ENCODE measurements around the gene GPATCH1. TPM values are rescaled to one million over a fixed set of nuclear protein-coding genes. Genes with fewer than 3 reads are reported as not detected.
"Not testable (repeated sequence)": the region's sequence is repeated elsewhere in the genome, so short reads cannot be mapped to it uniquely, and the experiment has no call there.

Gene GPATCH1
- total and polyA plus RNA-seq, 3 experiments from 2014 or later = 6.7 to 13.7 (median 11.5) TPM

DNA sequence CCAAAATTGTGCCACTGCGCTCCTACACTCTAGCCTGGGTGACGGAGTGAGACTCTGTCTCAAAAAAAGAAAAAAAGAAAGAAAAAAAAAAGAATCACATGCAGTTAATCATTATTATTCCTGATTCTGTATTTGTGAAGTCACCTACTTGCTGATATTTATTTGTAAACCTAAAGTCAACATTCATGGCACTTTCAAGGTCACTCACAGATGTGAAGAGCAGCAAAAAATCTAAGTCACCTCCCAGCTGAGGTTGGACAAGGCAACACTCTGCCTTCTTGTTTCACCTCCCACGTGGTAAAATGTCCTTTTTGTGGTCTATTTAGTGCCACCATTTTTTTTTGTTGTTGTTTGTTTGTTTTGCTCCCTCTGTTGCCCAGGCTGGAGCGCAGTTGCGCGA lies 77.4 kb downstream of the GPATCH1 start:
- Histone ChIP-seq H3K9me3 (ENCODE audit: low read length) (no peaks in the 10 kb centered on the region), H3K4me3 (ENCODE audit: low read length) (no peak overlapping the region), H3K4me1 (ENCODE audit: insufficient read depth, low read length) (peaks cover 31% of the 10 kb centered on the region), H3K27ac (ENCODE audit: low read depth, low read length) (no peak overlapping the region), H3K27me3 (ENCODE audit: insufficient read depth, low read length, poor library complexity, severe bottlenecking) (no peaks in the 10 kb centered on the region), H3K36me3 (ENCODE audit: insufficient read depth, low read length) (no peaks in the 10 kb centered on the region)
- H3K27me3 Mint-ChIP-seq = peaks cover 0 to 1% of the 10 kb centered on the region in 2 donors
- H3K9me3 Mint-ChIP-seq = no peaks in the 10 kb centered on the region
- no peaks in the 10 kb centered on the region for H3K36me3 Mint-ChIP-seq
- DNase-seq = no peak
- ChIA-PET CTCF (interaction anchor here (9.5 kb wide), 1 partner anchor 18 kb away, joined by 80 read pairs; no protein-coding TSS in a partner anchor), POLR2A (interaction anchor here (1.3 to 4.5 kb wide), 2 partner anchors 18 to 19 kb away, joined by 3 to 62 read pairs; no protein-coding TSS in a partner anchor)
- peak overlapping the region in 2 of 7 donors; percentile 15 to 44 for H3K4me3 Mint-ChIP-seq
- H3K4me1 Mint-ChIP-seq = peaks cover 30 to 43% (median 40%) of the 10 kb centered on the region in 3 donors
- H3K27ac Mint-ChIP-seq = peak overlapping the region in 6 of 8 donors; percentile 6 to 63 (median 56)

GRCh38 chr19:33159149-33159548 lies 78.2 kb downstream of the GPATCH1 start:
- no peak overlapping the region for H3K4me3 ChIP-seq (ENCODE audit: low read length)
- Mint-ChIP-seq H3K36me3 (peaks cover 0 to 1% (median 0%) of the 10 kb centered on the region in 3 donors), H3K4me1 (peaks cover 30 to 43% (median 40%) of the 10 kb centered on the region in 3 donors), H3K4me3 (peak overlapping the region in 1 of 7 donors; percentile 3), H3K27me3 (peaks cover 0 to 1% of the 10 kb centered on the region in 2 donors), H3K9me3 (no peaks in the 10 kb centered on the region), H3K27ac (peak overlapping the region in 1 of 8 donors; percentile 66)
- no peak for DNase-seq
- no peaks in the 10 kb centered on the region for H3K36me3 ChIP-seq (ENCODE audit: insufficient read depth, low read length)
- H3K27me3 ChIP-seq (ENCODE audit: insufficient read depth, low read length, poor library complexity, severe bottlenecking) = no peaks in the 10 kb centered on the region
- ChIA-PET CTCF (interaction anchor here (1.3 to 9.5 kb wide), 4 partner anchors 10 to 26 kb away, joined by 4 to 80 read pairs (median 11); no protein-coding TSS in a partner anchor), POLR2A (interaction anchor here (4.5 kb wide), 1 partner anchor 17 kb away, joined by 62 read pairs; no protein-coding TSS in a partner anchor)
- peaks cover 31% of the 10 kb centered on the region for H3K4me1 ChIP-seq (ENCODE audit: insufficient read depth, low read length)
- no peak overlapping the region for H3K27ac ChIP-seq (ENCODE audit: low read depth, low read length)
- H3K9me3 ChIP-seq (ENCODE audit: low read length) = no peaks in the 10 kb centered on the region

DNA sequence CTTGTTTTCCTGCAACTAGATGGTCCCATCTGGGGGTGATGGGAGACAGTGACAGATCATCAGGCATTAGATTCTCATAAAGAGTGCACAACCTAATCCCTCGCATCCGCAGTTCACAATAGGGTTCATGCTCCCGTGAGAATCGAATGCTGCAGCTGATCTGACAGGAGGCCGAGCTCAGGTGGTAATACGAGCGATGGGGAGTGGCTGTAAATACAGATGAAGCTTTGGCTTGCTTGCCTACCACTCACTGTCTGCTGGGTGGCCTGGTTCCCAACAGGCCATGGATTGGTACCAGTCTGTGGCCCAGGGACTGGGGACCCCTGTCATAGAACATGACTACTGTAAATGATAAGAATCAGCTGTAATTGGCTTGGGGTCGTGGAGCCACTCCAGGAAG lies 78.9 kb downstream of the GPATCH1 start:
- no peaks in the 10 kb centered on the region for H3K9me3 ChIP-seq (ENCODE audit: low read length)
- H3K4me1 ChIP-seq (ENCODE audit: insufficient read depth, low read length) = peaks cover 31% of the 10 kb centered on the region
- CTCF ChIA-PET = interaction anchor here (1.2 to 9.5 kb wide), 5 partner anchors 11 to 34 kb away, joined by 4 to 80 read pairs (median 6); no protein-coding TSS in a partner anchor
- no peaks in the 10 kb centered on the region for H3K27me3 ChIP-seq (ENCODE audit: insufficient read depth, low read length, poor library complexity, severe bottlenecking)
- Mint-ChIP-seq H3K27ac (peak overlapping the region; percentile 66 to 98 (median 90)), H3K27me3 (peaks cover 0 to 1% of the 10 kb centered on the region in 2 donors), H3K4me3 (peak overlapping the region in 5 of 7 donors; percentile 54 to 88 (median 73)), H3K4me1 (peaks cover 30 to 43% (median 40%) of the 10 kb centered on the region in 3 donors), H3K9me3 (no peaks in the 10 kb centered on the region), H3K36me3 (peaks cover 0 to 3% (median 0%) of the 10 kb centered on the region in 3 donors)
- no peak for DNase-seq
- H3K36me3 ChIP-seq (ENCODE audit: insufficient read depth, low read length) = no peaks in the 10 kb centered on the region
- no peak overlapping the region for H3K27ac ChIP-seq (ENCODE audit: low read depth, low read length)
- H3K4me3 ChIP-seq (ENCODE audit: low read length) = peak overlapping the region; percentile 27
- POLR2A ChIA-PET = interaction anchor here (1.2 to 4.5 kb wide), 2 partner anchors 10 to 17 kb away, joined by 5 to 62 read pairs; no protein-coding TSS in a partner anchor

GRCh38 chr19:33161201-33161600 lies 80.2 kb downstream of the GPATCH1 start:
- ChIA-PET POLR2A (interaction anchor here (0.6 to 4.5 kb wide), 4 partner anchors 9 to 581 kb away, joined by 3 to 62 read pairs (median 4); partner anchors contain the start of gene CEBPG), CTCF (interaction anchor here (1.2 to 9.5 kb wide), 5 partner anchors 15 to 249 kb away, joined by 3 to 80 read pairs (median 6); no protein-coding TSS in a partner anchor)
- no peak overlapping the region for H3K4me3 ChIP-seq (ENCODE audit: low read length)
- H3K4me3 Mint-ChIP-seq = peak overlapping the region in 3 of 7 donors; percentile 23 to 60 (median 29)
- H3K27ac ChIP-seq (ENCODE audit: low read depth, low read length) = no peak overlapping the region
- H3K27me3 ChIP-seq (ENCODE audit: insufficient read depth, low read length, poor library complexity, severe bottlenecking) = no peaks in the 10 kb centered on the region
- H3K4me1 ChIP-seq (ENCODE audit: insufficient read depth, low read length) = peaks cover 31% of the 10 kb centered on the region
- no peaks in the 10 kb centered on the region for H3K27me3 Mint-ChIP-seq
- peaks cover 30 to 43% (median 40%) of the 10 kb centered on the region in 3 donors for H3K4me1 Mint-ChIP-seq
- peaks cover 0 to 3% (median 0%) of the 10 kb centered on the region in 3 donors for H3K36me3 Mint-ChIP-seq
- no peaks in the 10 kb centered on the region for H3K9me3 Mint-ChIP-seq
- no peaks in the 10 kb centered on the region for H3K36me3 ChIP-seq (ENCODE audit: insufficient read depth, low read length)
- DNase-seq = no peak
- peak overlapping the region; percentile 66 to 98 (median 88) for H3K27ac Mint-ChIP-seq
- no peaks in the 10 kb centered on the region for H3K9me3 ChIP-seq (ENCODE audit: low read length)

DNA sequence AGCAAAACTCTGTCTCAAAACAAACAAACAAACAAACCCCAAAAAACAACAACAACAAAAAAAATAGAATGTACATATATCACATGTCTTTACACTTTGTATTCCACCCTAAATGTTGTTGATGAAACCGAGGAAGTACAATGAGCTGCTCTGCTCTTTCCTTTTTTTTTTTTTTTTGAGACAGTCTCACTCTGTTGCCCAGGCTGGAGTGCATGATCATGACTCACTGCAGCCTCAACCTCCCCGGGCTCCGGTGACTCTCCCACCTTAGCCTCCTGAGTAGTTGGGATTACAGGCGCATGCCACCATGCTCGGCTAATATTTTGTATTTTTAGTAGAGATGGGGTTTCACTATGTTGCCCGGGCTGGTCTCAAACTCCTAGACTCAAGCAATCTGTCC lies 82.5 kb downstream of the GPATCH1 start:
- no peaks in the 10 kb centered on the region for H3K27me3 Mint-ChIP-seq
- CTCF ChIA-PET = interaction anchor here (9.5 kb wide), 1 partner anchor 13 kb away, joined by 80 read pairs; no protein-coding TSS in a partner anchor
- no peak overlapping the region for H3K27ac Mint-ChIP-seq

GRCh38 chr19:33166037-33166436 lies 85.1 kb downstream of the GPATCH1 start:
- peaks cover 12 to 24% (median 23%) of the 10 kb centered on the region in 3 donors for H3K4me1 Mint-ChIP-seq
- H3K9me3 Mint-ChIP-seq; DNase-seq; H3K27me3 ChIP-seq (ENCODE audit: insufficient read depth, low read length, poor library complexity, severe bottlenecking); H3K9me3 ChIP-seq (ENCODE audit: low read length); H3K27ac ChIP-seq (ENCODE audit: low read depth, low read length); H3K4me3 Mint-ChIP-seq; H3K27ac Mint-ChIP-seq; H3K36me3 Mint-ChIP-seq; H3K4me1 ChIP-seq (ENCODE audit: insufficient read depth, low read length); H3K27me3 Mint-ChIP-seq; H3K36me3 ChIP-seq (ENCODE audit: insufficient read depth, low read length); H3K4me3 ChIP-seq (ENCODE audit: low read length): not testable (repeated sequence)
- ChIA-PET CTCF (interaction anchor here (0.9 to 2.5 kb wide), 4 partner anchors 11 to 40 kb away, joined by 3 to 16 read pairs (median 5); no protein-coding TSS in a partner anchor), POLR2A (interaction anchor here (0.6 to 1.6 kb wide), 2 partner anchors 11 to 62 kb away, joined by 3 to 5 read pairs; no protein-coding TSS in a partner anchor)

More for the DNA sequence above, 82.5 kb downstream of the GPATCH1 start:
- DNase-seq = no peak
- Mint-ChIP-seq H3K9me3 (peaks cover 0 to 3% (median 0%) of the 10 kb centered on the region in 5 donors), H3K36me3 (peaks cover 0 to 5% (median 4%) of the 10 kb centered on the region in 3 donors), H3K4me3 (no peak overlapping the region), H3K4me1 (peaks cover 21 to 37% (median 35%) of the 10 kb centered on the region in 3 donors)
- H3K27me3 ChIP-seq (ENCODE audit: insufficient read depth, low read length, poor library complexity, severe bottlenecking) = no peaks in the 10 kb centered on the region
- H3K27ac ChIP-seq (ENCODE audit: low read depth, low read length) = no peak overlapping the region
- POLR2A ChIA-PET = no interaction called here
- no peaks in the 10 kb centered on the region for H3K36me3 ChIP-seq (ENCODE audit: insufficient read depth, low read length)
- no peaks in the 10 kb centered on the region for H3K9me3 ChIP-seq (ENCODE audit: low read length)
- no peak overlapping the region for H3K4me3 ChIP-seq (ENCODE audit: low read length)
- peaks cover 22% of the 10 kb centered on the region for H3K4me1 ChIP-seq (ENCODE audit: insufficient read depth, low read length)

DNA sequence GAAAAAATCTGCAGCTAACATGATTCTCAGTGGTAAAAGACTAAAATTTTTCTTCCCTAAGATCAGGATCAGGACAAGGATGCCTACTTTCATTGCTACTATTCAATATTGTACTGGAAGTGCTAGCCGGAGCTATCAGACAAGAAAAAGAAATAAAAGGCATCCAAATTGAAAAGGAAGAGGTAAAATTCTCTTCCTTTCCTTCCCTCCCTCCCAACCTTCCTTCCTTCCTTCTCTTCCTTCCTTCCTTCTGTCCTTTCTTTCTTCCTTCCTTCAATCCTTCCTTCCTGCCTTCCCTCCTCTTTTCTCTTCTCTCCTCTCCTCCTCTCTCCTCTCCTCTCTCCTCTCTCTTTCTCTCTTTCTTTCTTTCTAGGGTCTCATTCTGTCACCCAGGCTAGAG lies 86.5 kb downstream of the GPATCH1 start:
- peaks cover 0 to 3% (median 0%) of the 10 kb centered on the region in 5 donors for H3K9me3 Mint-ChIP-seq
- Histone ChIP-seq H3K4me1 (ENCODE audit: insufficient read depth, low read length) (no peaks in the 10 kb centered on the region), H3K36me3 (ENCODE audit: insufficient read depth, low read length) (no peaks in the 10 kb centered on the region), H3K9me3 (ENCODE audit: low read length) (no peaks in the 10 kb centered on the region), H3K27ac (ENCODE audit: low read depth, low read length) (no peak overlapping the region), H3K27me3 (ENCODE audit: insufficient read depth, low read length, poor library complexity, severe bottlenecking) (no peaks in the 10 kb centered on the region), H3K4me3 (ENCODE audit: low read length) (no peak overlapping the region)
- no peak overlapping the region for H3K27ac Mint-ChIP-seq
- no peaks in the 10 kb centered on the region for H3K27me3 Mint-ChIP-seq
- H3K36me3 Mint-ChIP-seq = peaks cover 0 to 8% (median 8%) of the 10 kb centered on the region in 3 donors
- H3K4me3 Mint-ChIP-seq = peak overlapping the region in 1 of 7 donors; percentile 56
- CTCF ChIA-PET = interaction anchor here (1.8 to 2.5 kb wide), 2 partner anchors 10 to 17 kb away, joined by 7 to 16 read pairs; no protein-coding TSS in a partner anchor
- peaks cover 13 to 24% (median 23%) of the 10 kb centered on the region in 3 donors for H3K4me1 Mint-ChIP-seq
- POLR2A ChIA-PET = interaction anchor here (1.6 kb wide), 1 partner anchor 9 kb away, joined by 5 read pairs; no protein-coding TSS in a partner anchor
- DNase-seq = no peak

GRCh38 chr19:33168528-33168927 lies 87.5 kb downstream of the GPATCH1 start:
- Mint-ChIP-seq H3K36me3 (peaks cover 0 to 10% (median 8%) of the 10 kb centered on the region in 3 donors), H3K4me1 (peaks cover 15 to 31% (median 28%) of the 10 kb centered on the region in 3 donors)

More at GRCh38 chr19:33168528-33168927, 87.5 kb downstream of the GPATCH1 start:
- H3K4me1 ChIP-seq (ENCODE audit: insufficient read depth, low read length) = no peaks in the 10 kb centered on the region
- no peaks in the 10 kb centered on the region for H3K27me3 ChIP-seq (ENCODE audit: insufficient read depth, low read length, poor library complexity, severe bottlenecking)
- Mint-ChIP-seq H3K9me3 (peaks cover 0 to 3% (median 0%) of the 10 kb centered on the region in 5 donors), H3K4me3 (peak overlapping the region in 1 of 7 donors; percentile 36), H3K27me3 (no peaks in the 10 kb centered on the region), H3K27ac (peak overlapping the region in 1 of 8 donors; percentile 73)
- H3K27ac ChIP-seq (ENCODE audit: low read depth, low read length) = no peak overlapping the region
- DNase-seq = no peak
- no peak overlapping the region for H3K4me3 ChIP-seq (ENCODE audit: low read length)
- ChIA-PET CTCF (no interaction called here), POLR2A (no interaction called here)
- no peaks in the 10 kb centered on the region for H3K36me3 ChIP-seq (ENCODE audit: insufficient read depth, low read length)
- H3K9me3 ChIP-seq (ENCODE audit: low read length) = no peaks in the 10 kb centered on the region

Measured in CD8-positive, alpha-beta memory T cell (primary cell).